ENCODE measurements around the gene MX2.

The MX2 gene

GRCh38 chr21:41432562-41433460 is 71.0 kb downstream of the MX2 start:
- in situ Hi-C loops (cut with HindIII; ENCODE audit: low sequenced_read_pairs): loop anchor here (5.0 kb wide), 1 partner anchor 56 kb away; no protein-coding TSS in a partner anchor

GRCh38 chr21:41433566-41433965 is 71.7 kb downstream of the MX2 start:
- in situ Hi-C loops (cut with HindIII; ENCODE audit: low sequenced_read_pairs): loop anchor here (5.0 kb wide), 1 partner anchor 56 kb away; no protein-coding TSS in a partner anchor

GRCh38 chr21:41435706-41436105 is 73.9 kb downstream of the MX2 start:
- in situ Hi-C loops (cut with HindIII; ENCODE audit: low sequenced_read_pairs): no loop called here

- in situ Hi-C loops (cut with HindIII; ENCODE audit: low sequenced_read_pairs): no loop called here
Observed at GRCh38 chr21:41437729-41438128, 75.9 kb downstream of the MX2 start.

- in situ Hi-C loops (cut with HindIII; ENCODE audit: low sequenced_read_pairs): no loop called here
Observed at GRCh38 chr21:41438425-41439113, 76.7 kb downstream of the MX2 start.

GRCh38 chr21:41439248-41439647 is 77.4 kb downstream of the MX2 start:
- in situ Hi-C loops (cut with HindIII; ENCODE audit: low sequenced_read_pairs): no loop called here

GRCh38 chr21:41441546-41441945 is 79.7 kb downstream of the MX2 start:
- in situ Hi-C loops (cut with HindIII; ENCODE audit: low sequenced_read_pairs): no loop called here

- in situ Hi-C loops (cut with HindIII; ENCODE audit: low sequenced_read_pairs): no loop called here
Observed at GRCh38 chr21:41442481-41443186, 80.8 kb downstream of the MX2 start.

GRCh38 chr21:41443562-41443961 is 81.7 kb downstream of the MX2 start:
- in situ Hi-C loops (cut with HindIII; ENCODE audit: low sequenced_read_pairs): no loop called here

GRCh38 chr21:41444703-41445464 is 83.1 kb downstream of the MX2 start:
- in situ Hi-C loops (cut with HindIII; ENCODE audit: low sequenced_read_pairs): no loop called here

GRCh38 chr21:41445465-41445862 is 83.6 kb downstream of the MX2 start:
- in situ Hi-C loops (cut with HindIII; ENCODE audit: low sequenced_read_pairs): no loop called here

- in situ Hi-C loops (cut with HindIII; ENCODE audit: low sequenced_read_pairs): no loop called here
Observed at GRCh38 chr21:41446586-41446985, 84.8 kb downstream of the MX2 start.

- in situ Hi-C loops (cut with HindIII; ENCODE audit: low sequenced_read_pairs): no loop called here
Observed at GRCh38 chr21:41447356-41447755, 85.5 kb downstream of the MX2 start.

GRCh38 chr21:41449613-41450012 is 87.8 kb downstream of the MX2 start:
- in situ Hi-C loops (cut with HindIII; ENCODE audit: low sequenced_read_pairs): no loop called here

- in situ Hi-C loops (cut with HindIII; ENCODE audit: low sequenced_read_pairs): no loop called here
Observed at GRCh38 chr21:41451753-41452676, 90.2 kb downstream of the MX2 start.

- in situ Hi-C loops (cut with HindIII; ENCODE audit: low sequenced_read_pairs): no loop called here
Observed at GRCh38 chr21:41453198-41453597, 91.4 kb downstream of the MX2 start.

GRCh38 chr21:41453761-41454160 is 91.9 kb downstream of the MX2 start:
- in situ Hi-C loops (cut with HindIII; ENCODE audit: low sequenced_read_pairs): no loop called here

GRCh38 chr21:41458121-41458520 is 96.3 kb downstream of the MX2 start:
- in situ Hi-C loops (cut with HindIII; ENCODE audit: low sequenced_read_pairs): no loop called here

GRCh38 chr21:41458559-41458958 is 96.7 kb downstream of the MX2 start:
- in situ Hi-C loops (cut with HindIII; ENCODE audit: low sequenced_read_pairs): no loop called here

Measured in endothelial cell of hepatic sinusoid (primary cell).